Retinal pigment epithelial cell (primary cell): Measurements from ENCODE around the gene FOXF1.
A peak's percentile ranks its signal among the peaks of the same experiment; 100 is the strongest.

Experiments used
- DNase-seq: peaks from one replicate; pipeline ENCODE4 v3.0.0-alpha.2; 2010; ENCODE audit warnings: low read depth
- H3K4me3 ChIP-seq: 2 replicates; pipeline ENCODE4 v1.5.1; 2011; ENCODE audit warnings: mild to moderate bottlenecking, low read length, control low read depth, moderate library complexity
- CTCF ChIP-seq: conservative IDR thresholded peaks from 2 replicates; pipeline ENCODE4 v1.5.1; 2011; ENCODE audit warnings: low read depth, low read length, control low read depth, inconsistent platforms

FOXF1 gene

GRCh38 chr16:86510465-86511261 is at the start of gene FOXF1:
Gene FOXF1, plus strand, starts transcription at chr16:86510527. Its CDS starts 43 bp downstream, at chr16:86510570.
- peak within 1 kb of the TSS; percentile 12 for H3K4me3 ChIP-seq
- no peak for DNase-seq
- no peak for TF ChIP-seq CTCF

- DNase-seq: no peak
- no peak for TF ChIP-seq CTCF
These were observed 49.3 kb upstream of the FOXF1 start for GRCh38 chr16:86461037-86461436.

GRCh38 chr16:86462334-86463084 is 47.8 kb upstream of the FOXF1 start:
- no peak for TF ChIP-seq CTCF
- DNase-seq: no peak
- H3K4me3 ChIP-seq: no peak overlapping the region

More at GRCh38 chr16:86461037-86461436, 49.3 kb upstream of the FOXF1 start:
- H3K4me3 ChIP-seq: no peak overlapping the region

DNA sequence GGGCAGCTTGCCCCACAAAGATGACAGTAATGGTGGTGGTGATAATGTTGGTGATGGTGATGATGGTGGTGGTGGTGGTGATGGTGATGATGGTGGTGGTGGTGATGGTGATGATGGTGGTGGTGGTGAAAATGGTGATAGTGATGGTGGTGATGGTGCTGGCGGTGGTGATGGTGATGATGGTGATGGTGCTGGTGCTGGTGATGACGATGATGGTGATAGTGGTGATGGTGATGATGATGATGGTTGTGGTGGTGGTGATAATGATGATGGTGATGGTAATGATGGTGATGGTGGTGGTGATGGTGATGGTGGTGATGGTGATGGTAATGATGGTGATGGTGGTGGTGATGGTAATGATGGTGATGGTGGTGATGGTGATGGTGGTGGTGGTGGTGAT is 46.3 kb upstream of the FOXF1 start:
- no peak for DNase-seq
- H3K4me3 ChIP-seq: no peak overlapping the region
- TF ChIP-seq CTCF: no peak

DNA sequence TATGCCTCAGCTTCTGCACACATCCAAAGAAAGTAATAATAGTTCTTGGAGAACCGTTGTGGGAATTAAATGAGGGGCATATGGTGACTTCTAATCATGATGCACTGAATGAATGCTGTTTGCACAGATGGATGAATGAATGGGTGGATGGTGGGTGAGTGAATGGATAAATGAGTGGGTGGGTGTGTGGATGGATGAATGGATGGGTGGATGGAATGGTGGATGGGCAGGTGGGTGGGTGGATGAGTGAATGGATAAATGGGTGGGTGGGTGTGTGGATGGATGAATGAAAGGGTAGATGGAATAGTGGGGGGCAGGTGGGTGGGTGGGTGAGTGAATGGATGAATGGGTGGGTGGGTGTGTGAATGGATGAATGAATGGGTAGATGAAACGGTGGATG is 44.9 kb upstream of the FOXF1 start:
- DNase-seq: no peak
- TF ChIP-seq CTCF: no peak
- H3K4me3 ChIP-seq: no peak overlapping the region

- TF ChIP-seq CTCF: no peak
- H3K4me3 ChIP-seq: no peak overlapping the region
- no peak for DNase-seq
These were observed 43.5 kb upstream of the FOXF1 start for GRCh38 chr16:86466696-86467406.
